IMR-90 (cell line): Measurements from ENCODE around the gene TGFA. TPM values are rescaled to one million over a fixed set of nuclear protein-coding genes. Genes with fewer than 3 reads are reported as not detected.

ENCODE experiments used
- ATAC-seq: fragments of 200-7000 bp; cut with Tn5 transposase; 2 replicates; pipeline ENCODE4 v1.9.1; 2020; ENCODE audit warnings: low read depth, mild to moderate bottlenecking, moderate library complexity
- BruUV-seq: library from RNA; stranded (reverse); fragments of 400-500 nt; replicated peaks from 2 replicates; lab custom pipeline; 2021; lab: Mats Ljungman, UMichigan
- CTCF ChIA-PET: fragments of 300-600 bp; formaldehyde crosslinking; extraction: SDS; loops from one replicate; lab custom pipeline; 2021; ENCODE audit warnings: antibody characterized with exemption; lab: Yijun Ruan, JAX
- POLR2A ChIA-PET: fragments of 300-600 bp; sonication (Branson Sonifier 250); formaldehyde crosslinking; loops from one replicate; lab custom pipeline; 2022; ENCODE audit warnings: antibody characterized with exemption; ENCODE audit not compliant: unreplicated experiment; lab: Charles Lee
- DNase-seq: peaks from one replicate; pipeline ENCODE4 v3.0.0; 2013
- H2AFZ ChIP-seq: replicated peaks from 2 replicates; pipeline ENCODE3; 2013; ENCODE audit warnings: low read length, mild to moderate bottlenecking; ENCODE audit not compliant: poor library complexity
- H2AK5ac ChIP-seq: 2 replicates; pipeline ENCODE4 v1.6.1; 2013; ENCODE audit warnings: low read depth, low read length, inconsistent platforms
- H2AK9ac ChIP-seq: replicated peaks from 2 replicates; pipeline ENCODE3; 2013; ENCODE audit warnings: mild to moderate bottlenecking, low read depth, low read length, moderate library complexity; ENCODE audit not compliant: poor library complexity
- H2BK120ac ChIP-seq: 2 replicates; pipeline ENCODE4 v1.6.1; 2013; ENCODE audit warnings: low read depth, low read length, inconsistent platforms
- H2BK15ac ChIP-seq: 3 replicates; pipeline ENCODE4 v1.6.1; 2013; ENCODE audit warnings: low read depth, low read length, inconsistent platforms
- H2BK20ac ChIP-seq: 2 replicates; pipeline ENCODE4 v1.6.1; 2013; ENCODE audit warnings: low read depth, mild to moderate bottlenecking, inconsistent platforms, low read length, moderate library complexity
- H2BK5ac ChIP-seq: 2 replicates; pipeline ENCODE4 v1.6.1; 2013; ENCODE audit warnings: mild to moderate bottlenecking, low read depth, low read length, inconsistent platforms; ENCODE audit not compliant: poor library complexity, severe bottlenecking
- H3K14ac ChIP-seq: replicated peaks from 2 replicates; pipeline ENCODE4 v1.6.1; 2013; ENCODE audit warnings: low read depth, low read length, inconsistent platforms
- H3K18ac ChIP-seq: 2 replicates; pipeline ENCODE4 v1.6.1; 2013; ENCODE audit warnings: low read depth, low read length, control low read depth
- H3K23ac ChIP-seq: 2 replicates; pipeline ENCODE4 v1.6.1; 2013; ENCODE audit warnings: low read depth, low read length, inconsistent platforms
- H3K27ac ChIP-seq: 2 replicates; pipeline ENCODE4 v1.5.1; 2013; ENCODE audit warnings: mild to moderate bottlenecking, control low read depth, low read length; ENCODE audit not compliant: insufficient read depth
- H3K27me3 ChIP-seq: 2 replicates; pipeline ENCODE4 v1.6.1; 2013; ENCODE audit warnings: low read length; ENCODE audit not compliant: control insufficient read depth, insufficient read depth
- H3K36me3 ChIP-seq: 2 replicates; pipeline ENCODE4 v1.6.1; 2013; ENCODE audit warnings: low read length, mixed read lengths; ENCODE audit not compliant: control insufficient read depth, insufficient read depth
- H3K4ac ChIP-seq: 2 replicates; pipeline ENCODE4 v1.6.1; 2013; ENCODE audit warnings: low read depth, low read length, inconsistent platforms
- H3K4me1 ChIP-seq: 2 replicates; pipeline ENCODE4 v1.6.1; 2013; ENCODE audit warnings: low read length, mixed read lengths; ENCODE audit not compliant: control insufficient read depth, insufficient read depth
- H3K4me2 ChIP-seq: 2 replicates; pipeline ENCODE4 v1.6.1; 2013; ENCODE audit warnings: low read depth, mild to moderate bottlenecking, control low read depth, low read length, moderate library complexity
- H3K4me3 ChIP-seq: 2 replicates; pipeline ENCODE4 v1.5.1; 2013; ENCODE audit warnings: low read depth, mild to moderate bottlenecking, control low read depth, low read length, moderate library complexity; ENCODE audit not compliant: insufficient read depth
- H3K56ac ChIP-seq: 2 replicates; pipeline ENCODE4 v1.6.1; 2013; ENCODE audit warnings: low read length, inconsistent platforms; ENCODE audit not compliant: insufficient read depth; ENCODE audit errors: extremely low read depth
- H3K79me1 ChIP-seq, 2 experiments: 2 replicates each; pipeline ENCODE4 v1.6.1; 2013; ENCODE audit warnings: low read length in 2 of 2, inconsistent platforms in 1 of 2, low read depth in 1 of 2
- H3K9ac ChIP-seq: 2 replicates; pipeline ENCODE4 v1.6.1; 2013; ENCODE audit warnings: low read depth, low read length, control low read depth
- H3K9me1 ChIP-seq: 2 replicates; pipeline ENCODE4 v1.6.1; 2013; ENCODE audit warnings: low read length, inconsistent platforms; ENCODE audit not compliant: insufficient read depth
- H3K9me3 ChIP-seq: 2 replicates; pipeline ENCODE4 v1.6.1; 2013; ENCODE audit warnings: low read length; ENCODE audit not compliant: control insufficient read depth, insufficient read depth
- H4K20me1 ChIP-seq: 2 replicates; pipeline ENCODE4 v1.6.1; 2013; ENCODE audit warnings: low read length, inconsistent platforms; ENCODE audit not compliant: insufficient read depth
- H4K5ac ChIP-seq: 2 replicates; pipeline ENCODE4 v1.6.1; 2013; ENCODE audit warnings: mild to moderate bottlenecking, low read depth, low read length, control low read depth
- H4K8ac ChIP-seq, 2 experiments: 2 replicates each; pipeline ENCODE4 v1.6.1; 2013; ENCODE audit warnings: low read depth in 2 of 2, low read length in 2 of 2, control low read depth in 1 of 2, inconsistent platforms in 1 of 2
- H4K91ac ChIP-seq: 2 replicates; pipeline ENCODE4 v1.6.1; 2013; ENCODE audit warnings: low read depth, low read length, inconsistent platforms; ENCODE audit not compliant: insufficient read depth
- BHLHE40 ChIP-seq: fragments of 150-350 bp; IDR thresholded peaks from 2 replicates; pipeline ENCODE4 v1.6.1; 2016; ENCODE audit warnings: mild to moderate bottlenecking, low read depth, low read length
- CEBPB ChIP-seq: IDR thresholded peaks from 2 replicates; pipeline ENCODE4 v1.6.1; 2012; ENCODE audit warnings: low read depth, low read length, improper control_type of control experiment
- FOS ChIP-seq: fragments of 150-350 bp; IDR thresholded peaks from 2 replicates; pipeline ENCODE4 v1.6.1; 2016; ENCODE audit warnings: low read depth, low read length
- MAFK ChIP-seq: IDR thresholded peaks from 2 replicates; pipeline ENCODE4 v1.6.1; 2012; ENCODE audit warnings: low read depth, low read length, improper control_type of control experiment
- MXI1 ChIP-seq: IDR thresholded peaks from 2 replicates; pipeline ENCODE4 v1.6.1; 2012; ENCODE audit warnings: low read depth, mild to moderate bottlenecking, low read length, moderate library complexity, borderline replicate concordance
- NFE2L2 ChIP-seq: fragments of 150-350 bp; IDR thresholded peaks from 2 replicates; pipeline ENCODE4 v1.6.1; 2016; ENCODE audit warnings: low read depth, mild to moderate bottlenecking, low read length
- RFX5 ChIP-seq: IDR thresholded peaks from 2 replicates; pipeline ENCODE4 v1.8.0; 2012; ENCODE audit warnings: low read depth, mild to moderate bottlenecking, low read length, moderate library complexity
- SMC3 ChIP-seq: fragments of 150-350 bp; IDR thresholded peaks from 2 replicates; pipeline ENCODE4 v1.6.1; 2016; ENCODE audit warnings: low read depth, mild to moderate bottlenecking, antibody characterized with exemption, low read length, moderate library complexity
- WGBS, 2 experiments: methylation state at CpG; one replicate each; pipeline versions ENCODE4 v1.1.5 to v1.1.7; 2013; ENCODE audit warnings: missing lambda C conversion rate in 2 of 2; ENCODE audit not compliant: insufficient read length in 1 of 2; ENCODE audit errors: extremely low coverage in 2 of 2; 5-methylcytosine and 5-hydroxymethylcytosine counted together
- dilution Hi-C: fragments of 300-500 bp; cut with HindIII; formaldehyde crosslinking; loops from one replicate; pipeline ENCODE4 v1.14.3; 2018; ENCODE audit warnings: low sequenced_read_pairs; ENCODE audit not compliant: unreplicated experiment
- in situ Hi-C: fragments of 300-500 bp; cut with MboI; formaldehyde crosslinking; loops from 3 replicates; pipeline ENCODE4 v1.14.3; 2019; ENCODE audit warnings: low sequenced_read_pairs, inconsistent platforms, mixed read lengths
- intact Hi-C: fragments of 100-400 bp; cut with micrococcal nuclease; formaldehyde crosslinking; loops from 2 replicates; pipeline ENCODE4 v1.10.0; 2022
- polyA plus RNA-seq, 3 experiments: library from polyadenylated mRNA; depleted of rRNA; stranded (reverse); fragments of >200 nt; gene quantifications; 2 replicates each; pipeline ENCODE4 v1.2.3, GENCODE V29; 2012; ENCODE audit warnings: low replicate concordance in 1 of 3
- total RNA-seq: library from RNA; depleted of rRNA; stranded (reverse); fragments of >200 nt; gene quantifications from 2 replicates; pipeline ENCODE4 v1.2.3, GENCODE V29; 2012

TGFA gene
- total and polyA plus RNA-seq, 2 of the 4 experiments (the other 2 are of a cell fraction), result not detected

DNA sequence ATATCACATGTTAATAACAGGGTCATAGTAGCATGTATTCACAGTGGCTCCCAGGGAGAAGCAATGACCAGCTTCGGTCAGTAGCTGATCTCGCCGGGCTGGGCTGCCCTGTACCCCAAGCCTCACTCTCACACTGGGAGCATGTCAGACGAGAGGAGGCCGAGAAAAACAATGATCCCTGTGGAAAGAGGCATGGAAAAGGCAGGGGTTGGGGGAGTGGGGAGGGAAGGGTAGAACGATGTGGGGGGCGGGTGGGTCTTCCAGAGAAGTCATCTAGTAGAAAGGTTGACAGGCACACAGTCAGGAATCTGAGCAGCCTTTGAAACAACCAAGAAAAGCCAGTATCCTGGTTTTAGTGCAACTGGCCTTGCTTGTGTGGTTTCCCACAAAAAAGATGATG is 25.4 kb downstream of the TGFA start:
- Histone ChIP-seq H3K23ac (no peak overlapping the region), H3K14ac (no peak overlapping the region), H2BK15ac (no peak overlapping the region), H2AK9ac (no peak overlapping the region), H4K8ac (no peak overlapping the region), H3K4me1 (no peaks in the 10 kb centered on the region), H2AFZ (no peak overlapping the region), H4K20me1 (no peaks in the 10 kb centered on the region), H3K56ac (no peak overlapping the region), H2BK120ac (no peak overlapping the region), H3K9me1 (no peaks in the 10 kb centered on the region), H3K4ac (no peak overlapping the region), H3K4me3 (no peak overlapping the region), H3K27ac (no peak overlapping the region), H3K27me3 (peaks cover 2% of the 10 kb centered on the region; the same call in 1 of the 2 replicates), H3K9ac (no peak overlapping the region), H4K91ac (no peak overlapping the region), H3K4me2 (no peak overlapping the region), H3K18ac (no peak overlapping the region), H2AK5ac (no peak overlapping the region), H3K9me3 (no peaks in the 10 kb centered on the region), H4K5ac (no peak overlapping the region), H2BK5ac (no peak overlapping the region), H3K79me1 (no peaks in the 10 kb centered on the region), H3K36me3 (no peaks in the 10 kb centered on the region), H2BK20ac (no peak overlapping the region)
- BruUV-seq, result no TSS peak
- CTCF ChIA-PET, result no interaction called here
- in situ Hi-C loops, result no loop called here
- intact Hi-C loops, result no loop called here
- no CpG with 5 or more reads among the region's 7 CpGs for WGBS, 2 experiments
- no peak for TF ChIP-seq MXI1
- TF ChIP-seq RFX5, result no peak
- no peak for TF ChIP-seq MAFK
- TF ChIP-seq SMC3, result no peak
- TF ChIP-seq FOS, result no peak
- TF ChIP-seq CEBPB, result no peak
- TF ChIP-seq BHLHE40, result no peak
- TF ChIP-seq NFE2L2, result no peak
- DNase-seq, result no peak
- ATAC-seq, result no peak
- POLR2A ChIA-PET, result no interaction called here
- dilution Hi-C loops, result no loop called here
